ENCODE data around the gene GRAMD2B.

Gene GRAMD2B

DNA sequence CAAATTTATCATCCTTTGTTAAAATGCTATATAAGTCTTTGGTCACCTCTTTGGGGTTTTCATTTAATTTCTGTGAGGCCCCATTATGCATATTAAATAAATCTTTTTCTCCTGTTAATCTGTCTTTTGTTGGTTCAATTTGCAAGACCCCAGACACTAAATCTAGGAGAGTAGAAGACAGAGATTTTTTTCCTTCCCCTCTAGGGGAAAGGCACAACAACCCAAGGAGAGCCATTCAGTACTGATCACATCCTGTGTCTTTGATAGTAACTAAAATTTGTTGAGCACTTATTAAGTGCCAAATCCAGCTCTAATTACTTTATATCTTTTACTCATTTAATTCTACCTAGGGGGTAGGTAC lies 97.4 kb downstream of the GRAMD2B start:
- no peaks in the 10 kb centered on the region for H3K36me3 ChIP-seq (replicated peaks; ENCODE audit: insufficient read depth, low read length)
- DNase-seq: no peak
- H3K9ac ChIP-seq (ENCODE audit: low read length): no peak overlapping the region
- H3K4me3 ChIP-seq (ENCODE audit: low read length): no peak overlapping the region
- no peak overlapping the region for H3K4me2 ChIP-seq (ENCODE audit: low read depth, low read length)
- no peaks in the 10 kb centered on the region for H3K27me3 ChIP-seq (replicated peaks; ENCODE audit: insufficient read depth, low read length)
- H3K27ac ChIP-seq (ENCODE audit: low read length): no peak overlapping the region
- H3K9me2 ChIP-seq (replicated peaks; ENCODE audit: insufficient read depth, low read length): no peaks in the 10 kb centered on the region
- no peak overlapping the region for H2AFZ ChIP-seq (ENCODE audit: low read length)
- no peaks in the 10 kb centered on the region for H3K4me1 ChIP-seq (ENCODE audit: low read length)
- H3K9me3 ChIP-seq (replicated peaks; ENCODE audit: insufficient read depth, low read length): no peaks in the 10 kb centered on the region
- no peak for TF ChIP-seq EZH2 (optimal IDR thresholded peaks at IDR 0.05; ENCODE audit: low read depth, low read length)
- no peak for TF ChIP-seq EZH2phosphoT487 (IDR thresholded peaks at IDR 0.05; ENCODE audit: low read length)
- TF ChIP-seq, protein P1, sequence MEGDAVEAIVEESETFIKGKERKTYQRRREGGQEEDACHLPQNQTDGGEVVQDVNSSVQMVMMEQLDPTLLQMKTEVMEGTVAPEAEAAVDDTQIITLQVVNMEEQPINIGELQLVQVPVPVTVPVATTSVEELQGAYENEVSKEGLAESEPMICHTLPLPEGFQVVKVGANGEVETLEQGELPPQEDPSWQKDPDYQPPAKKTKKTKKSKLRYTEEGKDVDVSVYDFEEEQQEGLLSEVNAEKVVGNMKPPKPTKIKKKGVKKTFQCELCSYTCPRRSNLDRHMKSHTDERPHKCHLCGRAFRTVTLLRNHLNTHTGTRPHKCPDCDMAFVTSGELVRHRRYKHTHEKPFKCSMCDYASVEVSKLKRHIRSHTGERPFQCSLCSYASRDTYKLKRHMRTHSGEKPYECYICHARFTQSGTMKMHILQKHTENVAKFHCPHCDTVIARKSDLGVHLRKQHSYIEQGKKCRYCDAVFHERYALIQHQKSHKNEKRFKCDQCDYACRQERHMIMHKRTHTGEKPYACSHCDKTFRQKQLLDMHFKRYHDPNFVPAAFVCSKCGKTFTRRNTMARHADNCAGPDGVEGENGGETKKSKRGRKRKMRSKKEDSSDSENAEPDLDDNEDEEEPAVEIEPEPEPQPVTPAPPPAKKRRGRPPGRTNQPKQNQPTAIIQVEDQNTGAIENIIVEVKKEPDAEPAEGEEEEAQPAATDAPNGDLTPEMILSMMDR (IDR thresholded peaks at IDR 0.05; ENCODE audit: low read length): no peak
- no peaks in the 10 kb centered on the region for H3K79me2 ChIP-seq (ENCODE audit: low read length)
- H3F3A ChIP-seq (ENCODE audit: insufficient read depth, low read length): no peaks in the 10 kb centered on the region
- no peaks in the 10 kb centered on the region for H4K20me1 ChIP-seq (ENCODE audit: insufficient read depth, low read length)

DNA sequence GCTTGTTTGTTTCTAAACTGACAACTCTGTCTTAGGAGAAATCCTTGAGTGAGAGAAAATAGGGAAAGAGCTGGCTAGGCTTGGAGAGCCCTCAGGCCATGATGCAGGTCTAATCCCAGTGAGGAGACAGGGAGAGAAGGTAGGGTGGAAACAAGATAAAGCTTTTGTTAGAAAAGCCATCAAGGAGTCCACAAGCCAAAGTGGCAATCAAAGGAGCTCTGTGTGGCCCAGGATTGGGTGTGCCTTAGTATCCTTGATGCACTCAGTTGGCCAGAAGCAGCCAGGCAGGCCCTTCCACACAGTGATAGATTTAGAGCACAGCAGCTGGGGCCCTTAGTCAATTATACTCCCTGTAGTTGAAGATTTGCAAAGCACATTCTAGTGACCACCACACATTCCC lies 97.9 kb downstream of the GRAMD2B start:
- no peak overlapping the region for H3K27ac ChIP-seq (ENCODE audit: low read length)
- H3K4me2 ChIP-seq (ENCODE audit: low read depth, low read length): no peak overlapping the region
- no peak for DNase-seq
- H3K9me2 ChIP-seq (replicated peaks; ENCODE audit: insufficient read depth, low read length): no peaks in the 10 kb centered on the region
- H3K36me3 ChIP-seq (replicated peaks; ENCODE audit: insufficient read depth, low read length): no peaks in the 10 kb centered on the region
- no peaks in the 10 kb centered on the region for H3F3A ChIP-seq (ENCODE audit: insufficient read depth, low read length)
- no peaks in the 10 kb centered on the region for H3K4me1 ChIP-seq (ENCODE audit: low read length)
- H3K4me3 ChIP-seq (ENCODE audit: low read length): no peak overlapping the region
- no peak overlapping the region for H3K9ac ChIP-seq (ENCODE audit: low read length)
- H3K79me2 ChIP-seq (ENCODE audit: low read length): no peaks in the 10 kb centered on the region
- H2AFZ ChIP-seq (ENCODE audit: low read length): no peak overlapping the region
- no peaks in the 10 kb centered on the region for H3K9me3 ChIP-seq (replicated peaks; ENCODE audit: insufficient read depth, low read length)
- no peaks in the 10 kb centered on the region for H4K20me1 ChIP-seq (ENCODE audit: insufficient read depth, low read length)
- no peaks in the 10 kb centered on the region for H3K27me3 ChIP-seq (replicated peaks; ENCODE audit: insufficient read depth, low read length)
- TF ChIP-seq EZH2 (optimal IDR thresholded peaks at IDR 0.05; ENCODE audit: low read depth, low read length) (no peak), EZH2phosphoT487 (IDR thresholded peaks at IDR 0.05; ENCODE audit: low read length) (no peak)
- TF ChIP-seq, protein P1 (IDR thresholded peaks at IDR 0.05; ENCODE audit: low read length): no peak

DNA sequence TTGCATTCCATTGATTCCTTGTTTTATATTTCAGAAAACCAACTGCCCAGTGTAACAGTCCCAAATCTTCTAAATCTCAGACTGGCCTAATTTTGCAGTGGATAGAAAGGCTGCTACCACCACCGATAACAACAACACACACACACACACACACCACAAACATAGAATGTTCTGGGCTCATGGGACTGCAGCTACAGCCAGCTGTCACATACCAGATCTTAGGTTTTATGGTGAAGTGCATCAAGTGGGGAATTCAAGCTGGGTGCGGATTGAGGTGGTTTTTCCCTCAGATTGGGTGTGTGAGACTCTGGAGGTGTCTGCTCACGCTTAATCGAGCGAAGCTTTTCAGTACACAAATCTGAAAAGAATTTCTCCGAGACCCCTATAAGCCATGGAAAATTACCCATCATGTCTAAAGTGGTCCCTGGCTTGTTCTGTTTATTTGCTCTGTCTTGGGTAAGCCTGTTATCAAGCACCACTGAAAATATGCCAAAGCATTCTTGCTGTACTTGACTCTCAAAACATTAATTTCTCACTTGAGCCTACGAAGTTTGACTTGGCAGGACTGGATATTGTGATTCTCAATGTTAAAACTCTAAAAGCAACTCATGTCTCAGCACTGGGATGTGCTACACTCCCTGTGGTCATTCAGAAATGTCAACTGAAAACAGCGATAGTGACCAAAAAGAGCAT lies 100.8 kb downstream of the GRAMD2B start:
- Histone ChIP-seq H3K9ac (ENCODE audit: low read length) (no peak overlapping the region), H3K9me3 (replicated peaks; ENCODE audit: insufficient read depth, low read length) (no peaks in the 10 kb centered on the region), H3K4me1 (ENCODE audit: low read length) (no peaks in the 10 kb centered on the region), H3K27me3 (replicated peaks; ENCODE audit: insufficient read depth, low read length) (no peaks in the 10 kb centered on the region), H2AFZ (ENCODE audit: low read length) (no peak overlapping the region), H3K4me2 (ENCODE audit: low read depth, low read length) (no peak overlapping the region), H3F3A (ENCODE audit: insufficient read depth, low read length) (no peaks in the 10 kb centered on the region), H3K79me2 (ENCODE audit: low read length) (no peaks in the 10 kb centered on the region), H3K4me3 (ENCODE audit: low read length) (no peak overlapping the region), H3K36me3 (replicated peaks; ENCODE audit: insufficient read depth, low read length) (no peaks in the 10 kb centered on the region), H3K9me2 (replicated peaks; ENCODE audit: insufficient read depth, low read length) (no peaks in the 10 kb centered on the region), H4K20me1 (ENCODE audit: insufficient read depth, low read length) (no peaks in the 10 kb centered on the region), H3K27ac (ENCODE audit: low read length) (no peak overlapping the region)
- no peak for DNase-seq
- TF ChIP-seq EZH2 (optimal IDR thresholded peaks at IDR 0.05; ENCODE audit: low read depth, low read length) (no peak), EZH2phosphoT487 (IDR thresholded peaks at IDR 0.05; ENCODE audit: low read length) (no peak)
- TF ChIP-seq, protein P1 (IDR thresholded peaks at IDR 0.05; ENCODE audit: low read length): no peak
